Stimulated activated CD4-positive, alpha-beta T cell treated with anti-CD3 and anti-CD28 coated beads, Interleukin-4, amount 100 ng/mL, for 4 hours (primary cell): ENCODE measurements around the gene NCOA5.

Experiments used
- DNase-seq, 2 experiments: peaks; one replicate each; pipeline ENCODE4 v3.0.0-alpha.2; 2020

The NCOA5 gene

DNA sequence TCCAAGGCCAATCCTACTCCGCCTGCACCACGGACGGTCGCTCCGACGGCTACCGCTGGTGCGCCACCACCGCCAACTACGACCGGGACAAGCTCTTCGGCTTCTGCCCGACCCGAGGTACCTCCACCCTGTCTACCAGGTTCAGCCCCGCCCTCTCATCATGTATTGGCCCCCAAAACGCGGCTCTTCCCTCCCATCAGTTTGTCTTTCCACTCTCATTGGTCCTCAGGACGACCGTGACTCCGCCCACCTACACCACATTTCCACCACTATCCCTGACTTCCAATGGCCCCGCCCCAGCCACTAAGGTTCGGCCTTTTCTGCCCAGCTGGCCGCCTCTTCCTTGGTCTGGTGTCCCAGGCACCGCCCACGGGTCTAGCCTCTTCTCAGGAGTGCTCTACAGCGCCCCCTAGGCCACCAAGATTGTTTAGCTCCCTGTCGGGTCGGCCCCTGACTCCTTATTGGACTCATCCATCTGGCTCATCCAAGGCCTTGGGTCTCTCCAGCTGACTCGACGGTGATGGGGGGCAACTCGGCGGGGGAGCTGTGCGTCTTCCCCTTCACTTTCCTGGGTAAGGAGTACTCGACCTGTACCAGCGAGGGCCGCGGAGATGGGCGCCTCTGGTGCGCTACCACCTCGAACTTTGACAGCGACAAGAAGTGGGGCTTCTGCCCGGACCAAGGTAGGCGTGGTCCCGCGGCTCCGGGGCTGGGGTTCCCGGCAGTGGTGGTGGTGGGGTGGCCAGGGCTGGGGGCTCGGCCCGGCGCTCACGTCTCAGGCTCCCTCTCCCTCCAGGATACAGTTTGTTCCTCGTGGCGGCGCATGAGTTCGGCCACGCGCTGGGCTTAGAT is 77.9 kb downstream of the NCOA5 start:
- DNase-seq: no peak
